A673 (cell line): ENCODE measurements around the gene BRD9. TPM values are rescaled to one million over a fixed set of nuclear protein-coding genes. Genes with fewer than 3 reads are reported as not detected.
"Not testable (repeated sequence)": the region's sequence is repeated elsewhere in the genome, so short reads cannot be mapped to it uniquely, and the experiment has no call there.

ENCODE experiments used
- BruUV-seq: library from RNA; stranded (reverse); fragments of 400-500 nt; replicated peaks from 2 replicates; lab custom pipeline; 2021; lab: Mats Ljungman, UMichigan
- CTCF ChIA-PET: fragments of 300-600 bp; sonication (Branson Sonifier 250); formaldehyde crosslinking; loops from one replicate; lab custom pipeline; 2022; ENCODE audit warnings: antibody characterized with exemption; lab: Charles Lee
- POLR2A ChIA-PET: fragments of 300-600 bp; sonication (Branson Sonifier 250); formaldehyde crosslinking; loops from one replicate; lab custom pipeline; 2022; ENCODE audit warnings: antibody characterized with exemption; ENCODE audit not compliant: low non-redundant PET; lab: Charles Lee
- DNase-seq: peaks from one replicate; pipeline ENCODE4 v3.0.0-alpha.2; 2015; ENCODE audit warnings: low spot score
- H3K27ac ChIP-seq: fragments of 200-600 bp; sonication (generic); 2 replicates; pipeline ENCODE4 v1.5.1; 2016; ENCODE audit warnings: mixed run types, low read depth, mild to moderate bottlenecking, mixed read lengths, antibody characterized with exemption, low read length; ENCODE audit not compliant: poor library complexity, severe bottlenecking
- H3K27me3 ChIP-seq: fragments of 200-600 bp; sonication (generic); replicated peaks from 2 replicates; pipeline ENCODE4 v1.6.1; 2017; ENCODE audit warnings: mixed run types, low read depth, mild to moderate bottlenecking, mixed read lengths, antibody characterized with exemption, low read length; ENCODE audit not compliant: insufficient read depth, poor library complexity
- H3K36me3 ChIP-seq: fragments of 200-600 bp; sonication (generic); 2 replicates; pipeline ENCODE4 v1.6.1; 2016; ENCODE audit warnings: mixed run types, mild to moderate bottlenecking, mixed read lengths, antibody characterized with exemption, low read length; ENCODE audit not compliant: insufficient read depth, poor library complexity, severe bottlenecking
- H3K4me1 ChIP-seq: fragments of 200-600 bp; sonication (generic); 2 replicates; pipeline ENCODE4 v1.6.1; 2017; ENCODE audit warnings: mixed run types, mild to moderate bottlenecking, mixed read lengths, antibody characterized with exemption, low read length; ENCODE audit not compliant: insufficient read depth, poor library complexity, severe bottlenecking
- H3K4me3 ChIP-seq: fragments of 200-600 bp; sonication (generic); 2 replicates; pipeline ENCODE4 v1.5.1; 2016; ENCODE audit warnings: low read depth, mixed run types, mild to moderate bottlenecking, mixed read lengths, low read length; ENCODE audit not compliant: poor library complexity, severe bottlenecking
- H3K9me3 ChIP-seq: fragments of 200-600 bp; sonication (generic); 2 replicates; pipeline ENCODE4 v1.6.1; 2016; ENCODE audit warnings: mixed run types, low read depth, mild to moderate bottlenecking, mixed read lengths, antibody characterized with exemption, low read length; ENCODE audit not compliant: poor library complexity, severe bottlenecking
- EZH2 ChIP-seq: fragments of 200-600 bp; sonication (generic); IDR thresholded peaks from 2 replicates; pipeline ENCODE4 v1.6.1; 2017; ENCODE audit warnings: borderline replicate concordance, low read depth, mild to moderate bottlenecking, mixed read lengths, antibody characterized with exemption, low read length; ENCODE audit not compliant: poor library complexity, severe bottlenecking
- intact Hi-C: fragments of 100-400 bp; cut with micrococcal nuclease; formaldehyde crosslinking; loops from one replicate; pipeline ENCODE4 v1.10.0; 2022; ENCODE audit not compliant: unreplicated experiment
- total RNA-seq: library from RNA; stranded (reverse); gene quantifications from 2 replicates; pipeline ENCODE4 v1.2.3, GENCODE V29; 2021
- TF ChIP-seq, protein P1 (sequence below): fragments of 300-800, 200-600 bp; sonication (generic); conservative IDR thresholded peaks from 2 replicates; pipeline ENCODE4 v1.5.1; 2017; ENCODE audit warnings: low read depth, mild to moderate bottlenecking, antibody characterized with exemption, low read length, moderate library complexity, mixed read lengths

Gene BRD9
- total RNA-seq, 1 experiment from 2014 or later: 73.7 TPM

DNA sequence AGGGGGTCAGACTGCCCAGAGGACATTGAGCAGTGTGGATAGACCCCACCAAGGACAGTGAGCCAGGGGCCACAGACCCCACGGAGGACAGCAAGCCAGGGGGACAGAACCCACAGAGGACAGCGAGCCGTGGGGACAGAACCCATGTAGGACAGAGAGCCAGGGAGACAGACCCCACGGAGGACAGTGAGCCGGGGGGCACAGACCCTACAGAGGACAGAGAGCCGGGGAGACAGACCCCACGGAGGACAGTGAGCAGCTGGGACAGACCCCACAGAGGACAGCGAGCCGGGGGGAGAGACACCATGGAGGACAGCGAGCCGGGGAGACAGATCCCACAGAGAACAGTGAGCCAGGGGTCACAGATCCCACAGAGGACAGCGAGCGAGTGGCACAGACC is 38.4 kb downstream of the BRD9 start:
- ChIA-PET CTCF (no interaction called here), POLR2A (no interaction called here)
- intact Hi-C loops: no loop called here
- Histone ChIP-seq H3K9me3 (no peaks in the 10 kb centered on the region), H3K4me1 (no peaks in the 10 kb centered on the region), H3K27ac (no peak overlapping the region), H3K4me3 (no peak overlapping the region), H3K27me3 (no peaks in the 10 kb centered on the region), H3K36me3 (no peaks in the 10 kb centered on the region)
- BruUV-seq: no TSS peak
- DNase-seq: no peak
- TF ChIP-seq, protein P1, sequence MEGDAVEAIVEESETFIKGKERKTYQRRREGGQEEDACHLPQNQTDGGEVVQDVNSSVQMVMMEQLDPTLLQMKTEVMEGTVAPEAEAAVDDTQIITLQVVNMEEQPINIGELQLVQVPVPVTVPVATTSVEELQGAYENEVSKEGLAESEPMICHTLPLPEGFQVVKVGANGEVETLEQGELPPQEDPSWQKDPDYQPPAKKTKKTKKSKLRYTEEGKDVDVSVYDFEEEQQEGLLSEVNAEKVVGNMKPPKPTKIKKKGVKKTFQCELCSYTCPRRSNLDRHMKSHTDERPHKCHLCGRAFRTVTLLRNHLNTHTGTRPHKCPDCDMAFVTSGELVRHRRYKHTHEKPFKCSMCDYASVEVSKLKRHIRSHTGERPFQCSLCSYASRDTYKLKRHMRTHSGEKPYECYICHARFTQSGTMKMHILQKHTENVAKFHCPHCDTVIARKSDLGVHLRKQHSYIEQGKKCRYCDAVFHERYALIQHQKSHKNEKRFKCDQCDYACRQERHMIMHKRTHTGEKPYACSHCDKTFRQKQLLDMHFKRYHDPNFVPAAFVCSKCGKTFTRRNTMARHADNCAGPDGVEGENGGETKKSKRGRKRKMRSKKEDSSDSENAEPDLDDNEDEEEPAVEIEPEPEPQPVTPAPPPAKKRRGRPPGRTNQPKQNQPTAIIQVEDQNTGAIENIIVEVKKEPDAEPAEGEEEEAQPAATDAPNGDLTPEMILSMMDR: no peak
- no peak for TF ChIP-seq EZH2

DNA sequence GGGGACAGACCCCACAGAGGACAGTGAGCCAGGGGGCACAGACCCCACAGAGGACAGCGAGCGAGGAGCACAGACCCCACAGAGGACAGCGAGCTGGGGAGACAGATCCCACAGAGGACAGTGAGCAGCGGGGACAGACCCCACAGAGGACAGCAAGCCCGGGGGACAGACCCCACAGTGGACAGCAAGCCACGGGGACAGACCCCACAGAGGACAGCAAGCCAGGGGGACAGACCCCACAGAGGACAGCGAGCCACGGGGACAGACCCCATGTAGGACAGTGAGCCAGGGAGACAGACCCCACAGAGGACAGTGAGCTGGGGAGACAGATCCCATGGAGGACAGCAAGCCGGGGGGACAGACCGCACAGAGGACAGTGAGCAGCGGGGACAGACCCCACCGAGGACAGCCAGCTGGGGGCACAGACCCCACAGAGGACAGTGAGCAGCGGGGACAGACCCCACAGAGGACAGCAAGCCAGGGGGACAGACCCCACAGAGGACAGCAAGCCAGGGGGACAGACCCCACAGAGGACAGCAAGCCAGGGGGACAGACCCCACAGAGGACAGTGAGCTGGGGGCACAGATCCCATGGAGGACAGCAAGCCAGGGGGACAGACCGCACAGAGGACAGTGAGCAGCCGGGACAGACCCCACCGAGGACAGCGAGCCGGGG is 39.0 kb downstream of the BRD9 start:
- DNase-seq, H3K27me3 ChIP-seq, CTCF ChIA-PET, POLR2A ChIA-PET, H3K36me3 ChIP-seq, H3K9me3 ChIP-seq, H3K4me1 ChIP-seq, H3K4me3 ChIP-seq, intact Hi-C loops, BruUV-seq, H3K27ac ChIP-seq: not testable (repeated sequence)

DNA sequence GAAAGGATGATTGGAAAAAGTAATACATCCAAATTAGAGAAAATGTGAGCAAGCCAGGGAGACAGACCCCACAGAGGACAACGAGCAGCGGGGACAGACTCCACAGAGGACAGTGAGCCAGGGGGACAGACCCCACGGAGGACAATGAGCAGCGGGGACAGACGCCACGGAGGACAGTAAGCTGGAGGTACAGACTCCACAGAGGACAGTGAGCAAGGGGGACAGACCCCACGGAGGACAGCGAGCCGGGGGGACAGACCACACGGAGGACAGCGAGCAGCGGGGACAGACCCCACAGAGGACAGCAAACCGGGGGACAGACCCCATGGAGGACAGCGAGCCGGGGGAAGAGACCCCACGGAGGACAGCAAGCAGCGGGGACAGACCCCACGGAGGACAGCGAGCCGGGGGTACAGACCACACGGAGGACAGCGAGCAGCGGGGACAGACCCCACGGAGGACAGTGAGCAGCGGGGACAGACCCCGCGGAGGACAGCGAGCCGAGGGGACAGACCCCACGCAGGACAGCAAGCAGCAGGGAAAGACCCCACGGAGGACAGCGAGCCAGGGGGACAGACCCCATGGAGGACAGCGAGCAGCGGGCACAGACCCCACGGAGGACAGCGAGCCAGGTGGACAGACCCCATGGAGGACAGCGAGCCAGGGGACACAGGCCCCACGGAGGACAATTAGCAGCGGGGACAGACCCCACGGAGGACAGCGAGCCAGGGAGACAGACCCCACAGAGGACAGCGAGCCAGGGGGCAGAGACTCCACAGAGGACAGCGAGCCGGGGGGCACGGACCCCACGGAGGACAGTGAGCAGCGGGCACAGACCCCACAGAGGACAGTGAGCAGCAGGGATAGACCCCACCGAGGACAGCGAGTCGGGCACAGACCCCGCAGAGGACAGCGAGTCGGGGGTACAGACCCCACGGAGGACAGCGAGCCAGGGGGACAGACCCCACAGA is 39.9 kb downstream of the BRD9 start:
- DNase-seq: no peak
- no peaks in the 10 kb centered on the region for H3K9me3 ChIP-seq
- no TSS peak for BruUV-seq
- no peak overlapping the region for H3K27ac ChIP-seq
- ChIA-PET CTCF (no interaction called here), POLR2A (no interaction called here)
- H3K27me3 ChIP-seq: no peaks in the 10 kb centered on the region
- H3K36me3 ChIP-seq: no peaks in the 10 kb centered on the region
- intact Hi-C loops: no loop called here
- TF ChIP-seq, protein P1: no peak
- no peak for TF ChIP-seq EZH2
- no peaks in the 10 kb centered on the region for H3K4me1 ChIP-seq
- H3K4me3 ChIP-seq: no peak overlapping the region
